ENCODE measurements around the gene PHLDB3. TPM values are rescaled to one million over a fixed set of nuclear protein-coding genes. Genes with fewer than 3 reads are reported as not detected.

PHLDB3 gene
- total and polyA plus RNA-seq, 2 of the 4 experiments (the other 2 are of a cell fraction), result 2.9 to 10.6 TPM

GRCh38 chr19:43466793-43467192 is 37.8 kb downstream of the PHLDB3 start:
- peaks cover 12% of the 10 kb centered on the region for H3K9me1 ChIP-seq (ENCODE audit: insufficient read depth, low read length)
- H2BK15ac ChIP-seq (ENCODE audit: low read depth, low read length), result no peak overlapping the region
- no peaks in the 10 kb centered on the region for H3K36me3 ChIP-seq (ENCODE audit: control insufficient read depth, insufficient read depth, low read length)
- no peak overlapping the region for H3K23ac ChIP-seq (ENCODE audit: low read depth, low read length)
- no peak overlapping the region for H2BK20ac ChIP-seq (ENCODE audit: low read depth, low read length)
- H3K4me2 ChIP-seq (ENCODE audit: low read depth, low read length), result no peak overlapping the region
- H3K4ac ChIP-seq (ENCODE audit: low read depth, low read length), result no peak overlapping the region
- DNase-seq (no peak), ATAC-seq (ENCODE audit: low read depth) (no peak)
- BruUV-seq (replicated peaks), result no TSS peak
- dilution Hi-C loops (cut with HindIII; ENCODE audit: low sequenced_read_pairs, unreplicated experiment), result no loop called here
- H2AFZ ChIP-seq (replicated peaks; ENCODE audit: low read length, poor library complexity), result no peak overlapping the region
- H4K91ac ChIP-seq (ENCODE audit: insufficient read depth, low read depth, low read length), result no peak overlapping the region
- no peaks in the 10 kb centered on the region for H4K20me1 ChIP-seq (ENCODE audit: insufficient read depth, low read length)
- no peak overlapping the region for H4K5ac ChIP-seq (ENCODE audit: low read depth, low read length)
- H2BK120ac ChIP-seq (ENCODE audit: low read depth, low read length), result no peak overlapping the region
- ChIA-PET CTCF (no interaction called here), POLR2A (ENCODE audit: unreplicated experiment) (no interaction called here)
- H3K4me3 ChIP-seq (ENCODE audit: insufficient read depth, low read depth, low read length), result no peak overlapping the region
- no peak overlapping the region for H3K14ac ChIP-seq (replicated peaks; ENCODE audit: low read depth, low read length)
- H3K9ac ChIP-seq (ENCODE audit: low read depth, low read length), result no peak overlapping the region
- no peak overlapping the region for H2AK5ac ChIP-seq (ENCODE audit: low read depth, low read length)
- no peak overlapping the region for H3K56ac ChIP-seq (ENCODE audit: extremely low read depth, insufficient read depth, low read length)
- TF ChIP-seq USF2 (IDR thresholded peaks at IDR 0.05; ENCODE audit: low read depth, low read length), result no peak
- TF ChIP-seq MAFK (IDR thresholded peaks at IDR 0.05; ENCODE audit: low read depth, low read length), result no peak
- no peak for TF ChIP-seq CTCF (conservative IDR thresholded peaks at IDR 0.05; ENCODE audit: low read depth, low read length)
- no peak for TF ChIP-seq CEBPB (IDR thresholded peaks at IDR 0.05; ENCODE audit: low read depth, low read length)
- no peak for TF ChIP-seq SMC3 (IDR thresholded peaks at IDR 0.05; ENCODE audit: low read depth, low read length)
- no peak for TF ChIP-seq POLR2A (IDR thresholded peaks at IDR 0.05; ENCODE audit: low read depth, low read length)
- TF ChIP-seq, protein P1, sequence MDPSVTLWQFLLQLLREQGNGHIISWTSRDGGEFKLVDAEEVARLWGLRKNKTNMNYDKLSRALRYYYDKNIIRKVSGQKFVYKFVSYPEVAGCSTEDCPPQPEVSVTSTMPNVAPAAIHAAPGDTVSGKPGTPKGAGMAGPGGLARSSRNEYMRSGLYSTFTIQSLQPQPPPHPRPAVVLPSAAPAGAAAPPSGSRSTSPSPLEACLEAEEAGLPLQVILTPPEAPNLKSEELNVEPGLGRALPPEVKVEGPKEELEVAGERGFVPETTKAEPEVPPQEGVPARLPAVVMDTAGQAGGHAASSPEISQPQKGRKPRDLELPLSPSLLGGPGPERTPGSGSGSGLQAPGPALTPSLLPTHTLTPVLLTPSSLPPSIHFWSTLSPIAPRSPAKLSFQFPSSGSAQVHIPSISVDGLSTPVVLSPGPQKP (IDR thresholded peaks at IDR 0.05; ENCODE audit: borderline replicate concordance, low read depth, low read length), result no peak
- TF ChIP-seq RFX5 (IDR thresholded peaks at IDR 0.05; ENCODE audit: low read depth, low read length), result no peak
- no peak for TF ChIP-seq BHLHE40 (IDR thresholded peaks at IDR 0.05; ENCODE audit: low read depth, low read length)
- no peak for TF ChIP-seq RCOR1 (IDR thresholded peaks at IDR 0.05; ENCODE audit: insufficient replicate concordance, low read length)
- TF ChIP-seq RAD21 (IDR thresholded peaks at IDR 0.05; ENCODE audit: low read length), result no peak
- no peak for TF ChIP-seq MAZ (IDR thresholded peaks at IDR 0.05; ENCODE audit: borderline replicate concordance, low read depth, low read length)
- TF ChIP-seq NFE2L2 (IDR thresholded peaks at IDR 0.05; ENCODE audit: low read depth, low read length), result no peak
- no peak for TF ChIP-seq CHD1 (IDR thresholded peaks at IDR 0.05; ENCODE audit: low read depth, low read length)
- TF ChIP-seq FOS (IDR thresholded peaks at IDR 0.05; ENCODE audit: low read depth, low read length), result no peak
- no peak for TF ChIP-seq MXI1 (IDR thresholded peaks at IDR 0.05; ENCODE audit: borderline replicate concordance, low read depth, low read length)
- no peak overlapping the region for H4K8ac ChIP-seq (ENCODE audit: low read depth in 2 of 2, low read length in 2 of 2)
- no peak overlapping the region for H3K27ac ChIP-seq (ENCODE audit: insufficient read depth, low read length)
- H2AK9ac ChIP-seq (replicated peaks; ENCODE audit: low read depth, low read length, poor library complexity), result no peak overlapping the region
- intact Hi-C loops (cut with micrococcal nuclease), result no loop called here
- H3K9me3 ChIP-seq (ENCODE audit: control insufficient read depth, insufficient read depth, low read length), result no peaks in the 10 kb centered on the region
- H3K4me1 ChIP-seq (ENCODE audit: control insufficient read depth, insufficient read depth, low read length), result peaks cover 18% of the 10 kb centered on the region
- no peak overlapping the region for H3K18ac ChIP-seq (ENCODE audit: low read depth, low read length)
- WGBS, 2 experiments (ENCODE audit: extremely low coverage in 2 of 2, insufficient read length in 1 of 2), result no CpG with 5 or more reads among the region's 1 CpG
- H3K79me1 ChIP-seq (ENCODE audit: low read depth in 1 of 2, low read length in 2 of 2), result no peaks in the 10 kb centered on the region
- H2BK5ac ChIP-seq (ENCODE audit: low read depth, low read length, poor library complexity, severe bottlenecking), result no peak overlapping the region
- in situ Hi-C loops (cut with MboI; ENCODE audit: low sequenced_read_pairs), result no loop called here
- H3K27me3 ChIP-seq (ENCODE audit: control insufficient read depth, insufficient read depth, low read length), result no peaks in the 10 kb centered on the region
